GM12878 (cell line): Measurements from ENCODE around the gene MGP.

Experiments
- BCL3 ChIP-seq: IDR thresholded peaks from 2 replicates; pipeline ENCODE4 v1.6.1; 2011; ENCODE audit warnings: borderline replicate concordance, low read depth, mild to moderate bottlenecking, moderate library complexity, low read length; ENCODE audit not compliant: insufficient read depth, poor library complexity, severe bottlenecking
- POLR2A ChIP-seq: IDR thresholded peaks from 2 replicates; pipeline ENCODE4 v1.6.1; 2011; ENCODE audit warnings: low read depth, mild to moderate bottlenecking, low read length
- POU2F2 ChIP-seq: IDR thresholded peaks from 3 replicates; pipeline ENCODE4 v1.6.1; 2011; ENCODE audit warnings: low read depth, mild to moderate bottlenecking, low read length, borderline replicate concordance
- YY1 ChIP-seq: IDR thresholded peaks from 2 replicates; pipeline ENCODE4 v1.6.1; 2011; ENCODE audit warnings: low read depth, mild to moderate bottlenecking, low read length

GRCh38 chr12:14841761-14842160 lies 43.9 kb downstream of the MGP start:
- TF ChIP-seq BCL3 (no peak), YY1 (no peak), POU2F2 (no peak), POLR2A (no peak)
